Activated CD8-positive, alpha-beta T cell treated with anti-CD3 and anti-CD28 coated beads for 36 hours (primary cell): ENCODE measurements around the gene ZFYVE9. TPM values are rescaled to one million over a fixed set of nuclear protein-coding genes. Genes with fewer than 3 reads are reported as not detected.

ENCODE experiments used
- ATAC-seq: fragments of 200-7000 bp; cut with Tn5 transposase; one replicate; pipeline ENCODE4 v1.10.0; 2021; ENCODE audit warnings: mild to moderate bottlenecking, moderate library complexity
- CTCF ChIA-PET: fragments of 350-600 bp; sonication (Branson Sonifier 250); formaldehyde crosslinking; loops from one replicate; lab custom pipeline; 2021; ENCODE audit warnings: antibody characterized with exemption; lab: Charles Lee
- POLR2A ChIA-PET: fragments of 350-600 bp; sonication (Branson Sonifier 250); formaldehyde crosslinking; loops from one replicate; lab custom pipeline; 2021; ENCODE audit warnings: antibody characterized with exemption; lab: Charles Lee
- DNase-seq: peaks from one replicate; pipeline ENCODE4 v3.0.0-alpha.2; 2020
- H3K27ac Mint-ChIP-seq: one replicate; pipeline ENCODE4 v1.8.0; 2021; ENCODE audit warnings: mild to moderate bottlenecking, mixed read lengths
- H3K27me3 Mint-ChIP-seq: one replicate; pipeline ENCODE4 v1.8.0; 2021; ENCODE audit warnings: mixed read lengths
- H3K36me3 Mint-ChIP-seq: one replicate; pipeline ENCODE4 v1.8.0; 2021; ENCODE audit warnings: low read depth, mixed read lengths
- H3K4me1 Mint-ChIP-seq: one replicate; pipeline ENCODE4 v1.8.0; 2021; ENCODE audit warnings: low read depth, mixed read lengths
- H3K4me3 Mint-ChIP-seq: one replicate; pipeline ENCODE4 v1.8.0; 2021; ENCODE audit warnings: mild to moderate bottlenecking, moderate library complexity, mixed read lengths
- H3K9me3 Mint-ChIP-seq: one replicate; pipeline ENCODE4 v1.8.0; 2021; ENCODE audit warnings: mixed read lengths
- intact Hi-C: fragments of 100-400 bp; cut with micrococcal nuclease; formaldehyde crosslinking; loops from one replicate; pipeline ENCODE4 v1.10.0; 2022
- total RNA-seq, 2 experiments: library from RNA; stranded (reverse); gene quantifications; one replicate each; pipeline ENCODE4 v1.2.3, GENCODE V29; 2021
- TF ChIP-seq, protein P1 (sequence below): fragments of 200-600 bp; IDR thresholded peaks from one replicate; pipeline ENCODE4 v1.8.0; 2022; ENCODE audit warnings: antibody characterized with exemption, mild to moderate bottlenecking

ZFYVE9 gene
- total RNA-seq, 2 experiments from 2014 or later = 5.0 to 5.6 TPM

DNA sequence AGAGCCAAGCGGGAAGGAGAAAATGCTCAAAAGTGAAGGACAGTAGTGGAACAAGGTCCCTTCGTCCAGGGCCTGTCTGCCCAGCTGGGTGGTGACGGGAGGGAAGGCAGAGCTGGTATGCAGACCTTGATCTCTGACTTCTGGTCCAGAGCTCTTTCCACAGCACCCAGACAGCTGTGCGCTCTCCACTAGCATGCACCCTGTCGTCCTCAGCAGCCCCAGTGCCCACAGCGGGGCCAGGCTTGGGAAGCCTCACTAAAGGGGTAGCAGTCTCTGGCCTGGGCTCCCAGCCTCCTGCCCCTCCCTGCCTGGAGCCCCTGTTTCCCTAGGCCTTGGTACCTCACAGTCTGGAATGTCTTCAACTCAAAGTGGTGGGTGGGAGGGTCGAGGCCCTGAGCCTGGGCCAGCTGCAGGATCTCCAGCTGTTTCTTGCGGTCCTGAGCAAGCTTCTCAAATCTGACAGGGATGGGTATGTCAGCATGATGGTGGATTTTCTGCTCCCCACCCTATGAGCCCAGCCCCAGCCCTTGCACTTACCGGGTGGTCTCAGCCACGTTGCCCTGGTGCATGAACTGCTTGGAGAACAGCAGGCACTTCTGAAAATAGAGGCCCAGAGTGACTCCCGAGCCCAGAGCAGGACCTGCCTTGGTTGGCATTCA, 214.1 kb downstream of the ZFYVE9 start:
- Mint-ChIP-seq H3K27me3 (no peaks in the 10 kb centered on the region), H3K4me3 (no peak overlapping the region), H3K4me1 (peaks cover 2% of the 10 kb centered on the region), H3K27ac (no peak overlapping the region), H3K36me3 (peaks cover 38% of the 10 kb centered on the region), H3K9me3 (no peaks in the 10 kb centered on the region)
- ATAC-seq (no peak), DNase-seq (no peak)
- CTCF ChIA-PET = no interaction called here
- TF ChIP-seq, protein P1, sequence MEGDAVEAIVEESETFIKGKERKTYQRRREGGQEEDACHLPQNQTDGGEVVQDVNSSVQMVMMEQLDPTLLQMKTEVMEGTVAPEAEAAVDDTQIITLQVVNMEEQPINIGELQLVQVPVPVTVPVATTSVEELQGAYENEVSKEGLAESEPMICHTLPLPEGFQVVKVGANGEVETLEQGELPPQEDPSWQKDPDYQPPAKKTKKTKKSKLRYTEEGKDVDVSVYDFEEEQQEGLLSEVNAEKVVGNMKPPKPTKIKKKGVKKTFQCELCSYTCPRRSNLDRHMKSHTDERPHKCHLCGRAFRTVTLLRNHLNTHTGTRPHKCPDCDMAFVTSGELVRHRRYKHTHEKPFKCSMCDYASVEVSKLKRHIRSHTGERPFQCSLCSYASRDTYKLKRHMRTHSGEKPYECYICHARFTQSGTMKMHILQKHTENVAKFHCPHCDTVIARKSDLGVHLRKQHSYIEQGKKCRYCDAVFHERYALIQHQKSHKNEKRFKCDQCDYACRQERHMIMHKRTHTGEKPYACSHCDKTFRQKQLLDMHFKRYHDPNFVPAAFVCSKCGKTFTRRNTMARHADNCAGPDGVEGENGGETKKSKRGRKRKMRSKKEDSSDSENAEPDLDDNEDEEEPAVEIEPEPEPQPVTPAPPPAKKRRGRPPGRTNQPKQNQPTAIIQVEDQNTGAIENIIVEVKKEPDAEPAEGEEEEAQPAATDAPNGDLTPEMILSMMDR = no peak
- intact Hi-C loops = no loop called here
- POLR2A ChIA-PET = interaction anchor here (1.0 kb wide), 1 partner anchor 10 kb away, joined by 3 read pairs; the partner anchor contains the start of gene CC2D1B

DNA sequence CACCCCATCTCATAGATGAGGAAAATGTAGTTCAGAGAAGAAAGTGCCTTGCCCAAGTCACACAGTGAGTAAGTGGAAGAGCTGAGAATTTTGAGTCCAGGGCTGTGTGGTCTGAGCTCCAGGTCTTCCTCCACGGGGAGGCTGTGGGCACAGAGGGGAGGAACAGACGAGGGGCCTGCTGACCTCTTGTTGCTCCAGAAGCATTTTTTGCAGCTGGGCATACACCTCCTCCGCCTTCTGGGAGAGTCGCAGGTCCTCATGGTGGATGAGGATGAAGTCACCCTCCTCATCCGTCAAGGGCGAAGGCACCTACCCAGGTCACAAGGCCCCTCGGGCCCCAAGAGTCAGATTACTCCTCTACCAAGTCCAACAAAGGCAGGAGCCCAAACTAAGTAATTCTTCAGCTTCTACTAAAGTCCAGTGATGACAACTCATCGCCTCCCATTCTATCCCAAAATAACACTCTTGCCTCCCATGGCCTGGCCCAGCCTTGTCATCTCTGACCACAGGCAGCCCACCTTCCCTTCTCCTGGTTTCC, 215.0 kb downstream of the ZFYVE9 start:
- Mint-ChIP-seq H3K27me3 (no peaks in the 10 kb centered on the region), H3K27ac (peak overlapping the region; percentile 64), H3K4me1 (peaks cover 7% of the 10 kb centered on the region), H3K9me3 (no peaks in the 10 kb centered on the region), H3K4me3 (no peak overlapping the region), H3K36me3 (peaks cover 47% of the 10 kb centered on the region)
- CTCF ChIA-PET = no interaction called here
- no peak for ATAC-seq
- intact Hi-C loops = no loop called here
- TF ChIP-seq, protein P1 = no peak
- no peak for DNase-seq
- POLR2A ChIA-PET = interaction anchor here (1.0 kb wide), 1 partner anchor 9 kb away, joined by 3 read pairs; the partner anchor contains the start of gene CC2D1B

DNA sequence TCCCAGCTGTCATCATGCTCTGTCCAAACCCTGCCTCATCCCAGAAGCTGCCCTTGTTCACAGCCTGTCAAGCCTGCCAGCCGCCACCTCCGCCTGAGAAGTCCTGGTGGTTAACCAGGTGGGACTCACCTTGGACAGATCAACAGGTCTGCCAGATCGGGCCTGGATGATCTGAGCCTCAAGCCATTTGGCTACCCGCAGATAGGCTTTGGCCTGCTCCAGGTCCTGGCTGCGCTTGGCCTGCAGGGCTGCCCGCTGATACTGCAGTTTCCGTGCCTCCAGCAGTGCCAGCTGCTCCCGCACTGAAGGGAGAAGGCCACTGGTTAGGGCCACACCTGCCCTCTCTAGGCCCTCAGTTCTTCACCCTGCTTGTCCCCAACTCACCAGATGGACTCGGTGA, 215.5 kb downstream of the ZFYVE9 start:
- POLR2A ChIA-PET = interaction anchor here (1.0 kb wide), 1 partner anchor 8 kb away, joined by 3 read pairs; the partner anchor contains the start of gene CC2D1B
- Mint-ChIP-seq H3K27ac (no peak overlapping the region), H3K9me3 (no peaks in the 10 kb centered on the region), H3K4me3 (no peak overlapping the region), H3K4me1 (peaks cover 7% of the 10 kb centered on the region), H3K27me3 (no peaks in the 10 kb centered on the region), H3K36me3 (peaks cover 50% of the 10 kb centered on the region)
- DNase-seq = no peak
- no peak for ATAC-seq
- CTCF ChIA-PET = no interaction called here
- intact Hi-C loops = no loop called here
- TF ChIP-seq, protein P1 = no peak

DNA sequence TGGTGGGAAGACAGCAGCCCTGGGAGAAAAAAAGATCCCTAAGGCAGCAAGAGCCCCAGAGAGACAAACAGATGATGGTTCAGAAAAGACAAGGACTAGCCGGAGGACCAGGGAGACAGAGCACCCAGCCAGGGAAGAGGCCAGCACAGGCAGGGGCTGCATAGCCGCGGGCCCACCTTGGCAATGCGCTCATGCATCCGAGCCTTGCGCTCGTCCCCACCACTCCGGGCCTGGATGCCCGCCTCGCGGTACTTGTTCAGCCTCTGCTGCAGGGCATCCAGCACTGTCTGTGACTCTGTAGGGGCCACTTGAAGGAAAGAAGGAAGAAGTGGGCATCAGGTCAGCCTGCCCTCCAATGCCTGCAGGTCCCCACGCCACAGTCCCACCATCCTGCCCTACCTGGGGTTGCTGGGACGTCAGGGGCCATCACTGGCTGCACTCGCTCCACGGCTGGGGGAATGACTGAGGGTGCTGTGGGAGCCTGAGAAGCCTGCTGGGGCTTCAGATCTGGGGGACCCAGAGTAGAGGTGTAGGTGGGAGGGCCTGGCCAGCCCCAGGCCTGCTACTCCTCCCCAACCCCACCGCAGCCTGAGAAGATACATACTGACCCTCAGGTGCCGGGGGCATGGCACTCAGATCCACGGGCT, 217.1 kb downstream of the ZFYVE9 start:
- H3K27me3 Mint-ChIP-seq = no peaks in the 10 kb centered on the region
- intact Hi-C loops = no loop called here
- TF ChIP-seq, protein P1 = no peak
- H3K9me3 Mint-ChIP-seq = no peaks in the 10 kb centered on the region
- H3K36me3 Mint-ChIP-seq = peaks cover 49% of the 10 kb centered on the region
- POLR2A ChIA-PET = no interaction called here
- ATAC-seq = no peak
- no peak overlapping the region for H3K27ac Mint-ChIP-seq
- CTCF ChIA-PET = no interaction called here
- no peak overlapping the region for H3K4me3 Mint-ChIP-seq
- no peak for DNase-seq
- H3K4me1 Mint-ChIP-seq = peaks cover 14% of the 10 kb centered on the region
